Activated CD8-positive, alpha-beta T cell treated with anti-CD3 and anti-CD28 coated beads, Interleukin-2, amount 10 ng/mL, durations not matched to agents 7 days and 5 days (primary cell): ENCODE results near the gene RTN3. TPM values are rescaled to one million over a fixed set of nuclear protein-coding genes. Genes with fewer than 3 reads are reported as not detected.

Experiments used
- ATAC-seq: fragments of 150-1000 bp; cut with Tn5 transposase; one replicate; pipeline ENCODE4 v1.10.0; 2021; ENCODE audit warnings: moderate library complexity
- CTCF ChIA-PET: fragments of 350-600 bp; sonication (Branson Sonifier 250); formaldehyde crosslinking; loops from one replicate; lab custom pipeline; 2021; ENCODE audit warnings: antibody characterized with exemption; lab: Charles Lee
- POLR2A ChIA-PET: fragments of 350-600 bp; sonication (Branson Sonifier 250); formaldehyde crosslinking; loops from one replicate; lab custom pipeline; 2021; ENCODE audit warnings: antibody characterized with exemption; lab: Charles Lee
- DNase-seq: peaks from one replicate; pipeline ENCODE4 v3.0.0-alpha.2; 2020
- H3K27ac Mint-ChIP-seq: one replicate; pipeline ENCODE4 v1.8.0; 2021; ENCODE audit warnings: mild to moderate bottlenecking, mixed read lengths
- H3K27me3 Mint-ChIP-seq: one replicate; pipeline ENCODE4 v1.8.0; 2021; ENCODE audit warnings: low read depth, mixed read lengths
- H3K36me3 Mint-ChIP-seq: one replicate; pipeline ENCODE4 v1.8.0; 2021; ENCODE audit warnings: low read depth, mixed read lengths
- H3K4me1 Mint-ChIP-seq: one replicate; pipeline ENCODE4 v1.8.0; 2021; ENCODE audit warnings: low read depth, mixed read lengths
- H3K4me3 Mint-ChIP-seq: one replicate; pipeline ENCODE4 v1.8.0; 2021; ENCODE audit warnings: mild to moderate bottlenecking, mixed read lengths
- H3K9me3 Mint-ChIP-seq: one replicate; pipeline ENCODE4 v1.8.0; 2022; ENCODE audit warnings: mixed read lengths; ENCODE audit not compliant: insufficient read depth
- total RNA-seq, 2 experiments: library from RNA; stranded (reverse); gene quantifications; one replicate each; pipeline ENCODE4 v1.2.3, GENCODE V29; 2021

Gene RTN3
- total RNA-seq, 2 experiments from 2014 or later, result 62.2 to 62.4 TPM

- POLR2A ChIA-PET, result no interaction called here
- Mint-ChIP-seq H3K4me1 (no peaks in the 10 kb centered on the region), H3K27ac (no peak overlapping the region), H3K4me3 (no peak overlapping the region), H3K36me3 (no peaks in the 10 kb centered on the region), H3K9me3 (no peaks in the 10 kb centered on the region), H3K27me3 (no peaks in the 10 kb centered on the region)
- CTCF ChIA-PET, result no interaction called here
- ATAC-seq (no peak), DNase-seq (no peak)
These were observed 123.0 kb downstream of the RTN3 start for GRCh38 chr11:63804259-63804658.

- Mint-ChIP-seq H3K36me3 (no peaks in the 10 kb centered on the region), H3K27me3 (no peaks in the 10 kb centered on the region), H3K27ac (no peak overlapping the region), H3K4me3 (no peak overlapping the region), H3K9me3 (no peaks in the 10 kb centered on the region), H3K4me1 (peaks cover 2% of the 10 kb centered on the region)
- DNase-seq (no peak), ATAC-seq (no peak)
- ChIA-PET POLR2A (no interaction called here), CTCF (interaction anchor here (0.6 to 0.8 kb wide), 2 partner anchors 39 to 167 kb away, joined by 3 read pairs; no protein-coding TSS in a partner anchor)
These were observed 124.6 kb downstream of the RTN3 start for GRCh38 chr11:63805844-63806415.

Other genes with a start within 250 kb of the RTN3 start
- under 1 TPM; 0.11 to 0.68 TPM for gene PLAAT5, start 190.3 kb upstream of the RTN3 start, total RNA-seq
- not detected for gene LGALS12, start 175.4 kb upstream of the RTN3 start, total RNA-seq
- 10 to 100 TPM; 97.5 to 99.8 TPM for gene PLAAT4, start 144.7 kb upstream of the RTN3 start, total RNA-seq
- gene PLAAT2, start 118.1 kb upstream of the RTN3 start, total RNA-seq, result under 1 TPM in 1 of 2 experiments, not detected in 1; 0.57 TPM
- gene PLAAT3, start 67.1 kb upstream of the RTN3 start, total RNA-seq, result 10 to 100 TPM in 1 of 2 experiments, 1 to 10 TPM in 1; 9.7 to 10.4 TPM
- 10 to 100 TPM; 35.1 to 37.3 TPM for gene ATL3, start 10.1 kb upstream of the RTN3 start, total RNA-seq
- gene ZFTA, start 87.3 kb downstream of the RTN3 start, total RNA-seq, result 1 to 10 TPM; 4.5 to 5.6 TPM
- gene SPINDOC, start 132.0 kb downstream of the RTN3 start, total RNA-seq, result 10 to 100 TPM; 49.1 to 50.4 TPM
- 10 to 100 TPM; 62.1 to 68.6 TPM for gene MARK2, start 157.6 kb downstream of the RTN3 start, total RNA-seq
- under 1 TPM; 0.55 to 0.60 TPM for gene RCOR2, start 235.7 kb downstream of the RTN3 start, total RNA-seq